ENCODE results near the gene ATP11A.
"Not testable (repeated sequence)": the region's sequence is repeated elsewhere in the genome, so short reads cannot be mapped to it uniquely, and the experiment has no call there.

ATP11A gene

DNA sequence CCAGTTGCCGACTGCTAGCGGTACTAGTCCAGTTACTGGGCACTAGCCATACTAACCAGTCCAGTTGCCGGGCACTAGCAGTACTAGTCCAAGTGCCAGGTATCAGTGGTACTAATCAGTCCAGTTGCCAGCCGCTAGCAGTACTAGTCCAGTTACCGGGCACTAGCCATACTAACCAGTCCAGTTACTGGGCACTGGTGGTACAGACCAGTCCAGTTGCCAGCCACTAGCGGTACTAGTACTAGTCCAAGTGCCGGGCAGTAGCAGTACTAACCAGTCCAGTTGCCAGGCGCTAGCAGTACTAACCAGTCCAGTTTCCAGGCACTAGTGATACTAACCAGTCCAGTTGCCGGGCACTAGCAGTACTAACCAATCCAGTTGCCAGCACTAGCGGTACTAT lies 155.0 kb downstream of the ATP11A start:
- DNase-seq: no peak

DNA sequence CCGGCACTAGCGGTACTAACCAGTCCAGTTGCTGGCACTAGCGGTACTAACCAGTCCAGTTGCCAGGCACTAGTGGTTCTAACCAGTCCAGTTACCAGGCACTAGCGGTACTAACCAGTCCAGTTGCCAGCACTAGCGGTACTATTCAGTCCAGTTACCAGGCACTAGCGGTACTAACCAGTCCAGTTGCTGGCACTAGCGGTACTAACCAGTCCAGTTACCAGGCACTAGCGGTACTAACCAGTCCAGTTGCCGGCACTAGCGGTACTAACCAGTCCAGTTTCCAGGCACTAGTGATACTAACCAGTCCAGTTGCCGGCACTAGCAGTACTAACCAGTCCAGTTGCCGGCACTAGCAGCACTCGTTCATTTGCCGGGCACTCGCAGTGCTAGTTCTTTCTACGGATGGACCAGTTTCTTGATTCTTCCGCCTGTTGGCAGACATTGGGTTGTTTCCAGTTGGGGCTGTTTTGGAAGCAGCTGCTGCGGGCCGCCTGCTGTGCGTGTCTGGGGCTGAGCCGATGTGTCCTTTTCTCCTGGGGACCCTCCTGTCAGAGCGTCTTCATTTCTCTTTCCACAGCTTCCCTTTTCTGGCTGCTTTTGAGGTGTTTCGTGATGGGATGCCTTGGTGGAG lies 155.8 kb downstream of the ATP11A start:
- no peak for DNase-seq

DNA sequence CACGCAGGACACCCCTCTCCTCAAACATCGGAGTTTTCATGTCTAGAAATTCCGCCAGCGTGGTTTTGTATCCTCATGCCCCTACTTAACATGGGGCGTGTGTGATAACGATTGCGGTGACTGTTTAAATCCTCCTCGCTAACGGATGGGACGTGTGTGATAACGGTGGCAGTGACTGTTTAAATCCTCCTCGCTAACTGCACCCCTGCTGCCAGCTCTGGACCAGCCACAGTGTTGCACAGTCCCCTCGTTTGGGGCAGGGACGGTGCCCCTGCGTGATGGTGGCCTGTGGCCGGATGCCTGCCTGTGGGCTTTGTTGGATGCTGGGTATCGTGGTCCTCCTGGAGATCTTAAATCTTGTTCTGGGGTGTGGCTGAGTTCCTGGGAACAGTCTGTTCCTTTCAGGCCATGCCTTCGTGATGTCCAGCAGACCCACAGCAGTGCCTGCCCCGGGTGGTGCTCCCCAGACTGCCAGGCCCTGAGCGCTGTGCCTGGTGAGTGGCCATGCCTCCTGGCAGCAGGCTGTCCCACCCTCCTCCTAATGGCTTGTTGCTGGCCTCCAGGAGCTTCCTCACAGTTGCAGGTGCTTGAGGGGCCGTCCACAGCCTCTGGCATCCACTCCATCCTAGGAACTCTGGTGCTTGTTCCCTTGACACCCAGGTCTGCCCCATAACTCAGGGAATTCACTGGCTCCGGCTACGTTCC lies 156.7 kb downstream of the ATP11A start:
- no peak for DNase-seq

DNA sequence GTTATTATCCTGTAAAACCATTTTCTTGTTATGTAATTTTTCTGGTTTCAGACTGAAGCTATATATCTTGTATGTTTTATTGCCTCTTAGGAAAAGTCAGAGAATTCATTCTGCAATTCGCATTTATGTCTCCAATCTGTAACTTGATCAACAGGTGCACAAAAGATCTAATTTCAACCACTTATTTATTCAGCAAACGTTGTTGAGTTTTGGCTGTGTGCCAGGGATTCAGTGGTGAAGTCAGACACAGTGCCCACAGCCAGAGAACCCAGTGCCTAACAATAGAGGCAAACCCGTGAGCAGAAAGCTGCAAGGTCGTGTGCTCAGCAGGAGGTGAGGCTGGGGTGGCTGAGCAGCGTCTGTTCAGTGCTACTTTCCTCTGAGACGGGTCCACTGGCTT lies 159.7 kb downstream of the ATP11A start:
- peak; percentile 99 for DNase-seq

DNA sequence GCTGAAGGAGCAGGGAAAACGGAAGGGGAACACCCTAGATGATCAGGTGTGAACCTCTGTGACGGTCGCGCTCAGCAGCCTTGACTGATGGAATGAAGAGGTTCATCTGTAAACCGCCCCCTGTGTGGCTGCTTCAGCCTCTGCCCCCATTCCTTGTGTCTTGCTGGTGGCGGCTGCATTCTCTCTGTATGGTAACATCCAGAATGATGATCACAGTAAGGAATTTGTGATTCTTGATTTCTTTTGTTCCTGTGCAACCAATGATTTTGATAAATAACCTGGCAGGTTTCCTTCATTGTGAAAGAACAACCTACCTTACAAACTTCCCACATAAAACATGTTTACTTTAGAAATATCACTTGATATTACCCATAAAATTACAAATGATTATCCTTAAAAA lies 160.4 kb downstream of the ATP11A start:
- DNase-seq: no peak

DNA sequence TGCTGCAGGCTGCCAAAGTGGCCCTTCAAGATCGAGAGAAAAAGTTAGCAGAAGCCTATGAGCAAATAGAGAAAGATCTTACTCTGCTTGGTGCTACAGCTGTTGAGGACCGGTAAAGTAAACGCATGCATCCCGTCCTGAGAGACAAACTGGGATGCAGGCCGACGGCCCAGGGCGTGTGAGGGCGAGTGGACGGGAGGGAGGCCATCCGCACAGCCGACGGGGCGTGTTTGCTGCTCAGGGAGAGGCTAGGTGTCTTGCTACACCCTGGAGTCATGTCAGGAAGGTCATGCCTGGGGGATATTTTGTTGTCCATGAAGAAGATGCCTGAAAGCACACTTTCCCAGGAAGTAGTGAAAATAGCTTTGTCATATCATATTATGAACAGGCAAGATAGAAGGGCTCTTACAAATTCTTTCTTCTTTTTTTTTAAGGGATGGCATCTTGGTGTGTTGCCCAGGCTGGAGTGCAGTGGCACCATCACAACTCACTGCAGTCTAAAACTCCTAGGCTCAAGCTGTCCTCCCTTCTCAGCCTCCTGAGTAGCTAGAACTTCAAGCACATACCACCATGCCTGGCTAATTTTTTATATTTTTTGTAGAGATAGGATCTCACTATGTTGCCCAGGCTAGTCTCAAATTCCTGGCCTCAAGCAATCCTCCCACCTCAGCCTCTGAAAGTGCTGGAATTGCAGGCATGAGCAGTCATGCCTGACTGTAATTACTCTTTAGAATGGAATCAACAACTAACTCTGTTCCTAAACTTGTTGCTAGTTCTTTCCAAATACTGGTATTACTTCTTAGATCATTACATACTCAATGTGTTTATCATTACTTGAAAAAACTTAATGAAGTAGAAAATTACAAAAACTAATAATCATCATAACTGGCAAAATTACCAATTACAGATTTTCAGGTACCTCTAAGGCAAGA lies 161.5 kb downstream of the ATP11A start:
- no peak for DNase-seq

DNA sequence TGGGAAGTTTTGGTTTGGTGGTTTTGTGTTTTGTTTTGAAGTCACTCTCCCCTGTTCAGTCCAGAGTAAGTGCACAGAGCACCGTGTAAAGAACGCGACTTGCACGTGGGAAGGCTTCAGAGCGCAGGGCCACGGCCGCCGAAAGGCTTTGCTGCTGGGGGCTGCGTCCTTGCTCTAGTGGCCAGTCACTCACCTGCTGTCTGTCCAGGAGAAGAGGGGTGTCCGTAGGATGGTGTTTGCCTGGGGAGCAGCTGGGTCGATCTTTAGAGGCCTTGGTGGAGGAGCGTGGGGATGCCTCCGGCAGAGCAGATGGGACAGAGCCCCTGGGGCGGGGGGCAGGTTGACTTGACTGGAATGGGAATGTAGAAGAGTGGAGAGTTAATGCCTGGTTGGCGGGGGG lies 162.6 kb downstream of the ATP11A start:
- DNase-seq: no peak

DNA sequence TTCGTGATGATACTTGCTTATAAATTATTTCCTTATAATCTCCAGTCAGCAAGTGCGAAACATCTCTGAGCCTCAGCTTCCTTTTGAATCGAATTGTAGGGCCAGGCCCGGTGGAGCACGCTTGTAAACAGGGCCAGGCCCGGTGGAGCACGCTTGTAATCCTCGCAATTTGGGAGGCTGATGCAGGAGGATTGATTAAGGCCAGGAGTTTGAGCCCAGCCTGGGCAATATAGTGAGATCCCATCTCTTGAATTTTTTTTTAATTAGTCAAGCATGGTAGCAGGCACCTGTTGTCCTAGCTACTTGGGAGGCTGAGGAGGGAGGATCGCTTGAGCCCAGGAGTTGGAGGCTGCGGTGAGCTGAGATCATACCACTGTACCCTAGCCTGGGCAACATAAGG lies 163.0 kb downstream of the ATP11A start:
- DNase-seq: no peak

DNA sequence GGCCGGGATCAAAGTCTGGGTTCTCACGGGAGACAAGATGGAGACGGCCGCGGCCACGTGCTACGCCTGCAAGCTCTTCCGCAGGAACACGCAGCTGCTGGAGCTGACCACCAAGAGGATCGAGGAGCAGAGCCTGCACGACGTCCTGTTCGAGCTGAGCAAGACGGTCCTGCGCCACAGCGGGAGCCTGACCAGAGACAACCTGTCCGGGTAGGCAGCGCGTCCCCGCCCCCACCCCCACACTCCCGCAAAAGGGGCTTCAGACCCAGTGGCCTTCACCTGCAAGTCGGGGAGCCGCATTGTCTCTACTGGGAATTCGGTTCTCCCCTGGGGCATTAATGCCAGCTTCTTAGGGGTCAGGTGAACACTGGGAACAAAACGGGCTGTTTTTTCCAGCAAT lies 164.5 kb downstream of the ATP11A start:
- DNase-seq: no peak

DNA sequence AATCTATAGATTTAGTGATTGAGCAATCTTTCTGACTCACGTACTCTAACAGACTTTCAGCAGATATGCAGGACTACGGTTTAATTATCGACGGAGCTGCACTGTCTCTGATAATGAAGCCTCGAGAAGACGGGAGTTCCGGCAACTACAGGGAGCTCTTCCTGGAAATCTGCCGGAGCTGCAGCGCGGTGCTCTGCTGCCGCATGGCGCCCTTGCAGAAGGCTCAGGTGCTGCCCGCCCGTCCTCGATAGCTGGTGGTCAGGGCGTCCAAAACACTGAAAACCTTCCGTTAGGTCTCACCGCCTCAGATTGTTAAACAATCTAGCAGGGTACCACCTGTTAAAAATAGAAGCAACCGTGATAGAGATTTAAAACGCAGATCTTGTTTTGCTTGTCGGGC lies 166.0 kb downstream of the ATP11A start:
- no peak for DNase-seq

DNA sequence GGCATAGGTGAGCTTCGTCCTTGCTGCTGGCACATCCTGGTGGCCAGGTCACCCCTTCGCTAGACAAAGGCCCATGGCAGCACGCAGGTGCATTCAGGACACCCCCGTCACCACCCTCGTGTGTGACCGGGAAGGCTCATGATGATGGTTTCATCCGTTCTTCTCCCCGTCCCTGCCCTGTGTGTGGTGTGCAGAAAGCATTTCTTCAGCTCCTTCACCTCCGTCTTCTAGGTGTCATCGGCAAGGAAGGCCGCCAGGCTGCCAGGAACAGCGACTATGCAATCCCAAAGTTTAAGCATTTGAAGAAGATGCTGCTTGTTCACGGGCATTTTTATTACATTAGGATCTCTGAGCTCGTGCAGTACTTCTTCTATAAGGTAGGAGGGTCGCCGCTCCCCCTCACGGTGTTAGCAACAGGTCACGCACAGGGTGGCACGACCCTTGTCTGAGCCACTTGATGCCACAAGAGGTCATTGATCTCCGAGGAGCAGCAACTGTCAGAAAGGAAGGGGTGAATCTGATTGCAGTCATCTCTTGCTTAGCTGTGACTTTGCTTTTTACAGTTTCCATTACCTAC lies 168.2 kb downstream of the ATP11A start:
- DNase-seq: no peak

DNA sequence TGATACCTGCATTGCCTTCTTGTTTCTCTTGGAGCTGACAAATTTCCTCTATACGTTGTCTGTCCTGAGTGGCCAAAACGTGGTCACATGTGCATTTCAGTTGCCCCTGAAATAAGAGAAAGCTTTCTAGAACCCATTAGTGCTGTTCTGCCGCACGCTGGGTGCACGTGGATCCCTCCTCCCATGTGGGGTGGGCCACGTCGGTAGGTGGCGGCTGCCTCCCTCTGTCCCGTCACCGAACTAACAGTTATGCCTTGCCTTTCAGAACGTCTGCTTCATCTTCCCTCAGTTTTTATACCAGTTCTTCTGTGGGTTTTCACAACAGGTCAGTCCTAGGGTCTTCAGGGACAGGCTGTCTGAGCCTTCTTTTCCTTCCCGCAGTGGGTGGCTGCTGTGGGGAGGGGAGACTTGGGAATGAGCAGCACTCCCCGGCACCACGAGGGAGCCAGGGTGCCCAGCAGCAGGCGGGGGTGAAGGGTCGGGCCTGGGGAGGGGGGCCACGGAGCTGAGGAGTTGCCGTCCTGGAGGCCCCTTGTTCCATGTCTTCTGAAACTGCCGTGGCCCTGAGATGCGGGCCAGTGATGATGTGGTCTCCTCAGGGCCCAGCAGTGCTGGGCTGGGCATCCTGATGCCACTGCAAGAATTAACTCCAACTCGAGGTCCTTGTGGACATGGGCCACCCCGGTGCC lies 169.4 kb downstream of the ATP11A start:
- DNase-seq: no peak

DNA sequence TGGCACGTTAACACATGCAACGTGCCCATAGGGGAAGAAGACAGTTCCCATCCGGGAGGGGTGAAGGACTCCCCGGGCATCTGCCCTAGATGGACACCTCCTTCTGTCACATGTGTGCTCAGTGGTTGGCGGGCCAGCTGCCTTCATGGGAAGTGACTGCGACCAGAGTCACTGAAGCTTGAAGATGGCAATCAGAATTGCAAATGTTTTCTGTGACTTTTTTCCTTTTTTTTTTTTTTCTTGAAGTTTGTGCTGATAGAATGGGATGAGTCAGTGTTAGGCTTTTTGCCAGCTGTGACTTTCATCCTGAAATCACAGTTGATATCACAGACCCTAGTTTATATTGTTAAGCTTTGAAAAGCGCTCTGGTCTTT lies 170.0 kb downstream of the ATP11A start:
- DNase-seq: no peak

DNA sequence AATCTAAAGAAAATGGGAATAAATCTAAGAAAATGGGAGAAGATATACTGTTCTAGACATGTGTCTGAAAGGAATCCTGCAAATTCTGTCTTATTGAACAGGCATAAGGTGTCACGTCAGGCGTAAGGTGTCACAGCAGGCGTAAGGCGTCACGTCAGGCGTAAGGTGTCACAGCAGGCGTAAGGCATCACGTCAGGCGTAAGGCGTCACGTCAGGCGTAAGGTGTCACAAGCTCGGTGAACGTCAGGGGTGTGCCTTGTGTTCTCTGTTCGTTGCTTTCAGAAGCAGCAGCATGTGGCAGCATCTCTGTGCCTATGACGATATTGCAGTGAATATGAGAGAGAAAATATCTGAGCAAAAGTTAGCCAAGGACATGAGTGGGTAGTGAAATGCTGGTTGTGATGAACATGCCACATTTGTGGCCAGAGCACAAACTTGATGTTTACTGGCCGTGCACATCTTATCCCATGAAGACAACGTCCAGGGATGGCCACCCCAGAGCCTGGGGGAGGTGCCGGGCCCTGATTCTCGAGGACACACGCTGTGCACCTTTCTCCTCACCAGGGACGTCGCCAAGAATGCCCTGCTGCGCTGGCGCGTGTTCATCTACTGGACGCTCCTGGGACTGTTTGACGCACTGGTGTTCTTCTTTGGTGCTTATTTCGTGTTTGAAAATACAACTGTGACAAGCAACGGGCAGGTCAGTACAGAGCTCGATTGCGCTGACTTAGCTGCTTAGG lies 172.2 kb downstream of the ATP11A start:
- DNase-seq: no peak

DNA sequence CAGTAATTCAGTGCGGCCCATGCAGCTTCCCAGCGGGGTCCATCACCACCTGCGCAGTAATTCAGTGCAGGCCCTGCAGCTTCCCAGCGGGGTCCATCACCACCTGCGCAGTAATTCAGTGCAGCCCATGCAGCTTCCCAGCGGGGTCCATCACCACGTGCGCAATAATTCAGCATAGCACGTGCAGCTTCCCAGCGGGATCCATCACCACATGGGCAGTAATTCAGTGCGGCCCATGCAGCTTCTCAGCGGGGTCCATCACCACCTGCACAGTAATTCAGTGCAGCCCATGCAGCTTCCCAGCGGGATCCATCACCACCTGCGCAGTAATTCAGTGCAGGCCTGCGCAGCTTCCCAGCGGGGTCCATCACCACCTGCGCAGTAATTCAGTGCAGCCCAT lies 173.5 kb downstream of the ATP11A start:
- not testable (repeated sequence) for DNase-seq

DNA sequence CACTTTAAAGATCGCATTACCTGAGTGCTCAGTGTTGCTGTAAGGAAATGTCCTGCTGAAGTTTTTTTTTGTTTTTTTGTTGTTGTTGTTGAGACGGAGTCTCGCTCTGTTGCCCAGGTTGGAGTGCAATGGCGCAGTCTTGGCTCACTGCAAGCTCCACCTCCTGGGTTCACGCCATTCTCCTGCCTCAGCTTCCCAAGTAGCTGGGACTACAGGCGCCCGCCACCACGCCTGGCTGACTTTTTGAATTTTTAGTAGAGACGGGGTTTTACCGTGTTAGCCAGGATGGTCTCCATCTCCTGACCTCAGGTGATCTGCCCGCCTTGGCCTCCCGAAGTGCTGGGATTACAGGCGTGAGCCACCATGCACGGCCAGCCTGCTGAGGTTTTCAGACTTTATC lies 175.6 kb downstream of the ATP11A start:
- DNase-seq: not testable (repeated sequence)

DNA sequence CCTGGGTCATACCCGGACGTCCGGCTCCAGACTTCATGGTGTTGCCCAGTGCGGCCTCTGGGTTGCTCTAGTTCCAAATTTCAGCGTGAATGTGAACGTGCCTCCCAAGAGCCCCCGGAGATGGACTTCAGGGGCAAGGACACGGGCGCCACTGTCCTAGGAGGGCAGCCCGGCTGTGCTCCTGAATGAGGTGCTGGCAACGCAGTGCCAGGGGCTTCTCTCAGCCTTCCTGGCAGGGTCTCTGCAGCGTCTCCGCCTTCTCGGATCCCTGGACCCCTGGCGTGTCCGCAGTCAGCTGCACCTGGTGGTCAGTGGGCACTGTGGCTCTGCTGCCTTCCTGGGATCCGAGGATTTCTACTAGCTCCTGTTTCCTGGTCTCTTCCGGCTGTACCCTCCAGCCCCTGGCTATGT lies 177.5 kb downstream of the ATP11A start:
- DNase-seq: no peak

DNA sequence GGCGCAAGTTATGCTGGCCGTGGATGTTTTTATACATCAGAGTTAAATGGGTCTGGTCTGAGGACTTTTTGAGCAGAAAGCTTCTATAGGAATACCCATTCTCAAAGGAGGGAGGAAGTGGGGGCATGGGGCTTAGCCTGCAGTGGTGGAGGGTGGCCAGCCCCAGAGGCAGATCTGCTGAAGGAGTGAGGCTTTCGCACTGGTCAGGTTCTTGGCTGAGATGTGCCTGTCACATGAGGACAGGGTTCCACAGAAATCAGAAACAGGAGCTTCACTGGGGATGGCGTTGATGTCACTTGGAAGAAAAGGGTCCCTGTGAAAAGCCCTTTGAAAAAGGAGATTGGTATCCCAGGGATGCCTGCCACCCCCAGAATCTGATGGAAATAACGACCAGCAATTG lies 178.5 kb downstream of the ATP11A start:
- no peak for DNase-seq

DNA sequence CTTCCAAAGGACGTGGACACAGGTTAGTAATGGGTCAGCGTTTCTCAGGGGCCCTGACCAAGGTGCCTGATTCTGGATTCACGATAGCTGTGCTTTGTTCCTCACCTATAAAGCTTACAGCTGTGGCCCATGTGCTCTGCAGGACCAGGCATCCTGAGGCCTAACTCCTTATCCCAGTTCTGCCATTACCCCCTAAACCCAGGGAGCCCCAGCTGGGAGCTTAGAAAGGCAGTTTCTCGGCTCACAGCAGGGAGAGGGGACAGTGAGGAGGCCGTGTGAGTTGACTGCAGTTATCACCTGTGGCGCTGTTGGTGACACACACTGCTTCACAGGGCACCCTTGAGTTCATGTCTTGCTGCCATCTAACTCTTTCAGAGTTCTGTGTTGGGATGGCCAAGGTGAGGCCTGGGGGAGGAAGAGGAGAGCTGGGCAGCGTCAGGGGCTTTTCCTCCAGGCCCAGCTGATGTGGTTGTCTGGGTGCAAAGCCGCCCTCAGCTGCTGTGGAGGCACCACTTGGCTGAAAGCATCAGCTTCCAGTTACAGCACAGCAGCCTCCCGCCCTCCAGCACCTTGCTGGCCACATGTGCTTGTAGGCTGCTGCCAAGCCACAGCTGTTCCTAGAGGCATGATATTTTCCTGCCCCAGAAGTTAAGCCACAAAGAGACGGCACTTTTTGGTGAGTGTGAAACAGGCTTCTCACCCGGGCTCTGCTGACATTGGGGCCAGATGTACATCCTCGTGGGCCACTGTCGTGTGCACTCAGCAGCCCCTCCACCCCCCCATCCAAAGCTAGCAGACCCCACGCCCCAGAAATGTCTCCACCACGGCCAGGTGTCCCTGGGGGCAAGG lies 179.6 kb downstream of the ATP11A start:
- no peak for DNase-seq

DNA sequence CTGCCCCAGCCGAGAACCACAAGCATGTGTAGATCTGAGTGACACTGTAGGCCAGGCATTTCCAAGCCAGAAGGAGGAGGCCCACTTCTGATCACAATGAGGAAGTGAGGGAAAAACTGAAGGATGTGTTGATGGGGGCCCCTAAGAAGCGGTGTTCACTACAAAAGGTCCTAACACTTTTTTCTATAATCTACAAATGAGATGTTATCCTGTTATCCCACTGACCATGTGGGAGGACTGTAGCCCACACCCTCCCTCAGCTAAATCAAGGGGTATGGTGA lies 180.2 kb downstream of the ATP11A start:
- DNase-seq: no peak

DNA sequence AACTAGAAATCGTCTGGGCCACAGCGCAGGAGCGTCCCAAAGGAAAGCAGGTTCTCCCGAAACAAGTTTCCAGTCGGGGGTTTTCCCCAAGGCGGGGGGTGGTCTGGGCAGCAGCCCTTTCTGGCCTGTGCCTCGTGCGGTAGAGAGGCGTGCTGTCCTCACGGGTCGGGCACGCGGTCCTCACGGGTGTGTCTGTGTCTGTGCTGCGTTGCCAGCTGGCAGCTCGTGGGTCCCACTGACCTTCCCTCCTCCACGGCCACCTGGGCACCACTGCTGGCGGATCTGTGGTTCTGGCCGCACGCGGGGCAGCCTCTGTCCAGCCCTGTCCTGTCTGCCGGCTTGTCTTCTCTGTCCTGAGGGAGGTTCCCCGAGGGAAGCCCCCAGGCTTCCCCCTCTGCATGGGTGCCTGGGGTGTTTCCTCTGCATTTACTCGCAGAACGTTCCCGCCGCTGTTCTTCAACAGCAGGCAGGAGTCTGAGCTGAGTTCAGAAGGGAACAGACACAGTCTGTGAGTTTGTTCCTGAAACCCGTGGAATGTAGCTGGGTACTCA lies 181.0 kb downstream of the ATP11A start:
- no peak for DNase-seq
